HUDEP-2 (cell line): ENCODE data around the gene MINAR1.

ENCODE experiments used
- DNase-seq, 76 experiments: peaks; one replicate each; lab custom pipeline; 2025; ENCODE audit not compliant: unreplicated experiment in 76 of 76; lab: John Stamatoyannopoulos, UW

The MINAR1 gene

DNA sequence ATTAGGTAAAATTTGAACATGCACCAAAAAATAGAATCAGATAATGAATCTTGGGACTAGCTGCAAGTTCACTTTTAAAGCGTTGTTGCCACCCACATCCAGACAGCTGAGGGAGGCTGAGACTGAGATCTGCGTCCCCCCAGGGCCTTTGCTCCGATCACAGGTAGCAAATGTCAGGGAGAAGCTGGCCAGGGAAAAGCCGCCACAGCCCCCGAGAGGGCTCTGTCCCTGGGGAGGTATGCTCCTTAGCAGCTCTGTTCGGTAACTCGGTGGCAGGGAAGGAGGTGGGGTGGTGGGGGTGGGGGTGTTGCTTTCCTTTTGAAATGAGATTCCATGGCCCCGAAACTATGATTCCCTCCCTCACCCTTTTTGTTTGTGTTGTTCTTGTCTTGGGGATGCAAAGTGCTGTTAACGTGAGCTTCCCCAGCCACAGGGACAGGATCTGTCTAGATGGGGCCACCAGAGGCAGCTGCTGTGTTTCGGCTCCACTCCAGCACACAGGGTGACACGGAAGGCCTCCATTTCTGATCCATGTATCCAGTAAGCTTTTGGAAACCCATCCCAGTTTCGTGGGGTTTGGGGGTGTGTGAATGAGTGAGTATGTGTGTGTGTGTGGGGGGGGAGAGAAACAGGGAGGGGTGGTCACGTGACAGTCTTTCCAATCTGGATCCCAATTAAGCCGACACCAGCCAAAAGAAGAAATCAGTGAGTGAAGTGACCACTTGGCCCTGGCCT lies 1.1 kb upstream of the MINAR1 start:
- no peak for DNase-seq

DNA sequence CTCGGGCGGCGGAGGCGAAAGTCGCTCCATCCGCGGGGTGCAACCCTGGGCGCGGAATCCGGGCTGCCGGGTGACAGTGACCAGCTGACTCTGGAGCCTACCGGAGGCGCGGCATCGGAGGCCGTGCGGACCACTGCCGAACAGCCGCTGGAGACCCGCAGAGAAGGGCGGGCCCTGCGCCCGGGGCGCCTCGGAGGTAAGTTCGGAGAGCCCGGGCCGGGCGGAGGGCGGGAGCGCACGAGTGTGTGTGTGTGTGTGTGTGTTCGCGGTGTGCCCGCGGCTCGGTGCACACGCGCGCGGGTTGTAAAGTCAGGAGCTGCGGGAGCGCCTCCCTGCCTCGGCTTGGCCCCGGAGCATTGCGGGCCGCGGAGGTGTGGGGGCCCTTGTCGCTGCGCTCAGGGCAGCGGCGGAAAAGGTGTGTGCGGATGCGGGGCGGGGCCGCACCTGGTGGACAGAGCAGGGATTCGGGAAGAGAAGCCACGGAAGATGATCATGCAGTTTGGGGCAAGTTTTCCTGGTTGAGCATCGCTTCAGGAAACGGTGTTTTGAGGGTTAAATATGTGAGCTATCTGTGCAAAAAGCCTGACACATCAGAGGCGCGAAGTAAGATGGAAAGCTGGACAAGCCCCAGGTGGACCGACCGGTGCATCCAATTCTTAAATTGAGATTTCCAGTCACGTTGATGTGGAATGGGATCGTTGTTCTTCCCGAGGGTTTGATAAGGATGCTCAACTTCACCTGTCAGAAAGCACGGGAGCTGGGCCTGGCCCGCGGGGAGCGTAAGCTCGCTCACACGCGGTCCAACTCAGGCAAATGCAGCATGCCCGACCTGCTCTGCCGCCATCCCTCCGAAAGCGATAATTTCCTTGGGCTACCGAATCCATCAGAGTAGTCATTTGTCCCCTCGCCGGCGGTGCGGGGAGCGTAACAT lies 474 bp downstream of the MINAR1 start:
- no peak for DNase-seq

DNA sequence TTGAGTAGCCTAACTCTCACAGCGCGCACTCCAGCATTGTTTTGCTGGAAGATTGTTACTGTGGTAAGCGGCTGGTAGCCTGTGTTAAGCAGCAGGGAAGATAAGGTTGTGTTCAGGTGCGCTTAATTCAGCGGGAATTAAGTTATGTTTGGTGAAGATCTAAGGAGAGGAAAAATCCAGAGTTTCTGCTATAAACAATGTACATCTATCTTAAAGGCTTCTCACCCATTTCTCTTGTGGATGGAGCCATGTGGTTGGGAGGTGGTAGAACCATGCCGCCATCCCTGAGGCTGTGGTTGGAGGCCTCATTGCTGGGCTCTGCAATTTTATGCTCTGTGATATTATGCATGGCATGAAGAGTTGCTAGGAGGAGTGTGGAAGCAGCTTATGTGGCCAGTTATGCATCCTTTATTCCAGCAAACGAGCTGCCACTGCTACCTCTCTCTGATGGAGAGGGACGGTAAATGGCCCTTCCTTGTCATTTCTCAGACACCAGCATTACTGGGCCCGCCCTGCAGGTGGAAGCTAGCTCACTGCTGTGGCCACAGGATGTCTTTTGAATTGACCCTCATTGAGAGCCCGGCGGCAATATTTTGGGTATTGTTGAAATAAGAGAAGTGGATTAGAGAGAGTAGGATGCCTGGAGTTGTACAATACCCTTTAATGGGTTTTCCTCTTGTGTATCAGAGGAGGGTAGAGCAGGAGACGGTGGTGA lies 1.3 kb downstream of the MINAR1 start:
- no peak for DNase-seq

DNA sequence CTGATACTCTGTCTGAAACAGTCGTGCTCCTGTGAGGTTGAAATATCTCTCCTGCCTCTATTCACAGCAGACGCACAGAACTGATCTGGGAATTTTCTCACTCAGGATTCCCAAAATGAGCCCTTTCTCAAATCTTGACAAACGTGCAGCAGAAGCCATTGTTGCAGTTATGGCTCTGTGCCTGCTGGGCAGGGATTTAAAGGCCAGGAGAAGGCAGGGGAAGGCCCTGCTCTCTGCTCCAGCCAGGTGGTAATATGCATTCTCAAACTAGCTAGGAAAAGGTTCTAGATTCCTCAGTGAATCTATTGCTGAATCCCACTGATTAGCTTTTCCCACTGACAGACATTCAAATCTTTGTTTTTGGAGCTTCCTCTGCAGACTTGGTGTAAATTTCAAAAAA lies 2.2 kb downstream of the MINAR1 start:
- no peak for DNase-seq

DNA sequence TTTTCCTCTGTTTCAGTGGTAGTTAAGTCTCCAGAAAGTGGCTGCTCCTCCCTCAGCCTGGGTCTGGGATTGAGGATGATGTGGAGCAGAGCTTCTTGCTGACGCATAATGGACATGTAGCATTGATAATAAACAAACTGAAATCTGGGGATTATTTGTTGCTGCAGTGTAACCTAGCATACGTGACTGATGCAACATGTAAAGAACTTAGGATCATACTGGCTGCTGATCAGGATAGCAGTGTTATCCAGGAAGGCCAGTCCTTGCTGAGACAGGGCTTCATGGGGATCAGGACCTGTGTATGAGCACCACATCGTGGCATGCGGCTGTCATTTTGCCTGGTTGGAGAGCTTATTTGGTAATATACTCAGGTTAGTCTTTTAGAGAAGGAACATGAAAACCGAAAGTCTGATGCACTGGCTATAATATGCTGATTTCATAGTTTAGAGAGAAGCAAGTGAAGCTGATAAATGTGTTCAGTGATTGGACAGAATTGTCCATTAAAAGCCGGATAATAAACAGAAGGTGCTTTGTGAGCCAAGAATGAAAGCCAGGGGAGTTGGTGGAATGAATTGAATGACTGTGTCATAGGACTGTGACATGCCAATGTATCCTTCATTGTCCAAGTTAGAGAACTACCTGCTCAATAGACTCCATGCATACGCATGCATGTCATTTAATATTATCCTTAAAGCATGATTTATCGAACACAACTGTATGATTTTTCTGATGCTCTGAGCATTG lies 4.1 kb downstream of the MINAR1 start:
- no peak for DNase-seq

DNA sequence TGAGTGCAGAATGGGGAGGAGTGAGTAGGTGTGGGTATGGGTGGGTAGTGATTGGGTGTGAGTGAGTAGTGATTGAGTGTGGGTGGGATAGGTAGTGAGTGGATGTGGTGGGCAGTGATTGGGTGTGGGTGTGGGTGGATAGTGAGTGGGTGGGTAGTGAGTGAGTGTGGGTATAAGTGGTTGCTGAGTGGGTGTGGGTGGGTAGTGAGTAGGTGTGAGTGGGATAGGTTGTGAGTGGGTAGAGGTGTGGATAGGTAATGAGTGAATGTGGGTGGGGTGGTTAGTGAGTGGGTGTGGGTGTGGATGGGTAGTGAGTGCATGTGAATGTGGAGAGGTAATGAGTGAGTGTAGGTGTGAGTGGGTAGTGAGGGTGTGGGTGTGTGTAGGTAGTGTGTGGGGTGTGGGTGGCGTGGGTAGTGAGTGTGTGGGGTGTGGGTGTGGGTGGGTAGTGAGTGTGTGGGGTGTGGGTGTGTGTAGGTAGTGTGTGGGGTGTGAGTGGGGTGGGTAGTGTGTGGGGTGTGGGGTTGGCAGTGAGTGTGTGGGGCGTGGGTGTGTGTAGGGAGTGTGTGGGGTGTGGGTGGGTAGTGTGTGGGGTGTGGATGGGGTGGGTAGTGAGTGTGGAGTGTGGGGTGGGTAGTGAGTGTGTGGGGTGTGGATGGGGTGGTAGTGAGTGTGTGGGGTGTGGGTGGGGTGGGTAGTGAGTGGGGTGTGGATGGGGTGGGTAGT lies 5.3 kb downstream of the MINAR1 start:
- no peak for DNase-seq

DNA sequence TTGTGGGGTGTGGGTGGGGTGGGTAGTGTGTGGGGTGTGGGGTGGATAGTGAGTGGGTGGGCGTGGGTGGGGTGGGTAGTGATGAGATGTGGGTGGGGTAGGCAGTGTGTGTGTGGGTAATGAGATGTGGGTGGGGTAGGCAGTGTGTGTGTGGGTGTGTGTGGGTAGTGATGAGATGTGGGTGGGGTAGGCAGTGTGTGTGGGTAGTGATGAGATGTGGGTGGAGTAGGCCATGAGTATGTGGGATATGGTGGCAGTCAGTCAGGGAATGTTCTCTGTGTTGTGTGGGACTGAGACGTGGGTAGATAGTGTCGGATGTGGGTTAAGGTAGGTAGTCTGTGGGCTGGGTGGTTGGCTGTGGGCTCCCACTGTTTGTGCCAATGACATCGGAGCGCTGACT lies 7.1 kb downstream of the MINAR1 start:
- no peak for DNase-seq

DNA sequence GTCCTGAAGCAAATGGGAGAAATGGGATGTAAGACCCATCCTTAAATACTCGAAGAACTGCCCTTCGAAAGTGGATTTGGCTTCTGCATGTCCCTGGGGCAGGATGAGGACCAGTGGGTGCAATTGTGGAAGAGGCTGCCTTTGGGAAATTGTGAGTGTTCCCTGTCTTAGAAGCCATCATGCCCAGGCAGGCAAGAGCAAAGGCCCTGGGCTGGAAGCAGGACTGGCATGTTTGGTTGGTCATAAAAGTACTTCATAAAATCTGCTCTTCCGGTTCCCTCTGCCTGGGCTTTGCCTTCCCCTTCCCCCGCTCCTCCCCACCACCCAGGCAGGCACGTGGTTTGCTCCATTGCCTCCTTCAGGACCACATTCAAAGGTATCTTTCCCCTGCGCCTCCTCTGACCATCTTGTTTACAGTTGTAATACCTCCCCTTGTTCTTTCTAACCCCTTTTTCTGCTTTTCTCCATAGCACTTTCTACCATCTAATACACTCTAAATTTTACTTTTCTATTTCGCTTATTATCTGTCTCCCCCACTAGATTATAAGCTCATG lies 8.3 kb downstream of the MINAR1 start:
- no peak for DNase-seq

DNA sequence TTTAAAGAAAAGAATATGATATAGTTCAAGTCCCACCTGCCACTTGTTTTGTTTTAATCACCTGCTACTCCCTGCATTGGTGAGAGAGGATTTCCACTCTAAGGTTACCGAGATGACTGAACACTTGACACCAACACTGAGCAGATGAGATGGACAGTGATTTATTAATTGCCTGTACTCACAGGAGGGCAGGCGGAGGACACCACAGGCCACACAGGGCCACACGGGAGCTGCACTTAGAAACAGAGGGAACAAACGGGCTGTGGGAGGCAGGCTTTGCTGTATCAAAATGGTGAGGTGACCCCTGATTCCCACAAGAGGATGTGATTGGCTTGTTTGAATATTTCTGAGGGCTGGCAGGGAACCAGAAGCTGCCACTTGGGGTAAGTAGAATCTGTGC lies 10.8 kb downstream of the MINAR1 start:
- DNase-seq: no peak

DNA sequence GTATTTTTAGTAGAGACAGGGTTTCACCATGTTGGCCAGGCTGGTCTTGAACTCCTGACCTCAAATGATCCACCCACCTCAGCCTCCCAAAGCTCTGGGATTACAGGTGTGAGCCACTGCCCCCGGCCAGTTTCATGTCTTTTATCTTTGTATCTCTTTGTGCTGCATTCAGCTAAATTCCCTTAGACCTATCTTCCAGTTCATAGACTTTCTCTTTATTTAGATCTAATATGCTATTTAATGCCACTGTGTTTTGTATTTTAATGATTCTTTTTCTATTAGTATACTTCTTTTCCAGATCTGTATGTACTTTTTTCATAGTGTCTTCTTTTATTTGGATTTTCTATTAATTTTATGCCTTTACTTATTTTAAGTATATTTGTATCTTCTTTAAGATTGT lies 14.9 kb downstream of the MINAR1 start:
- no peak for DNase-seq

DNA sequence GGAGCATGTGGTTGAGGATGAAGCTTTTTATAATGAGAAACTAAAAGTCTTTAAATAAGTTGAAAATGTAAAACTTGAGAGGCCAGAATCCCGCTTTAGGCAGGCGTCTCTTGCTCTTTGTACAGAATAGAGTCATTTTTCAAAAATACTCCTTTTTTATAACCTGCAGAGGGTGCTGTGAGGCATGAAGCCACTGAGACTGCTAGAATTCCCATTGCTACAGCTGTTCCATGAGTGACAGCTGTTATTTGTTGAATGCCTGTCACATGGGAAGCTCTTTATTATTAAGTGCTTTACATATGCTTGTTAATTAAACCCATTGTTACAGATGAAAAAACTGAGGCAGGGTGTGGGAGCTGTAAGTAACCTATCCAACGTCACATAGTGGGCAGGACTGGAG lies 18.5 kb downstream of the MINAR1 start:
- DNase-seq: peak in 1 of 76 experiments; percentile 1

DNA sequence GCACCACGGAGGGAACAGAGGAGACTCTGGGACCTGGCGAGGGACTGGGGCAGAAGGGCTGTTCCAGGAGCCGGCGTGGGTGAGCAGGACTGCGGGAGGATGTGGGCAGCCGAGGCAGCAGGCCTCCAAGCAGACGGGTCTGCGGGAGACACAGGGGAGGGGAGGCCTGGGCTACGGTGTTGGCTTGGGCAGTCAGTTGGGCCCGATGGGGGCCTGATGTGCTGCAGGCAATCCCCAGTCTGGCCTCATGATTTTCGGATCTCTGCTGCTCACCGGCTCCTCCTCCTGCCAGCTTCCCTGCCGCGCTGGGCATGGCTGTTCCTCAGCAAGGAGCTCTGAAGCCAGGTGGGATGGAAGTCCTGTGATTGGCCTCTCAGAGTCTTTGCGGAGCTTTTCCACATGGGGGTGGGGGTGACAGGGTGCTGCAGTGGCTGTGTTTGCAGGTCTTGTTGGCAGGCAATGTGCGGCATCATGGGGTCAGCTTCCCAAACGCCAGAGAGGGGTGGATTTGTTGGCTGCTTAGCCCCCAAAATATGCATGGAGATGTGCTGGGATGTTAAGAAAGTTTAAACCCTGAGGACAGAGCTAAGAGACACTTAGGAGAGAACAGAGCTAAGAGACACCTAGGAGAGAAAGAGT lies 19.3 kb downstream of the MINAR1 start:
- no peak for DNase-seq

DNA sequence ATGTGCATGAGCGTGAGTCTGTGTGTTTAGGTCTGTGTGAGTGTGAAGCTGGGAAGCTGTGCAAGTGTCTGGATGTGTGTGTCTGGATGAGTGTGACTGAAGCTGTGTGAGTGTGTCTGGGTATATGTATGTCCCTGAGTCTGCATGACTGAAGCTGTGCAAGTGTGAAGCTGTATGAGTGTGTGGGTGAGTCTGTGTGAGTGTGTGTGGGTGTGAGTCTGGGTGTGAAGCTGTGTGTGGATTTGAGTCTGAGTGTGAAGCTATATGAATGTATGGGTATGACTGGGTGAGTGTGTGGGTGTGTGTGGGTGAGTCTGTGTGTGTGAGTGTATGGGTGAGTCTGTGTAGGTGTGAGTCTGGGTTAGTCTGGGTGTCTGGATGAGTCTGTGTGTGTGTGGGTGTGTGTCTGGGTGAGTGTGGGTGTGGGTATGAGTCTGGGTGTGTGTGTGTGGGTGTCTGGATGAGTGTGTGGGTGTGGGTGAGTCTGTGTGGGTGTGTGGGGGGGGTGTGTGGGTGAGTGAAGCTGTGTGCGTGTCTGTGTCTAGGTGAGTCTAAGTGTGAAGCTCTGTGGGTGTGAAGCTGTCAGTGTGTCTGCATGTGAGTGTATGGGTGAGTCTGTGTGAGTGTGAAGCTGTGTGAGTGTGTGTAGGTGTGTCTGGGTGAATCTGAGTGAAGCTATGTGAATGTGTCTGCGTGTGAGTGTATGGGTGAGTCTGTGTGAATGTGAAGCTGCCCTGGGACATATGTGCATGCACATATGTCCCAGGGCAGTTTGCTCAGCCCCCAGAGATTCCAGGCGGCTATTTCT lies 20.3 kb downstream of the MINAR1 start:
- no peak for DNase-seq

DNA sequence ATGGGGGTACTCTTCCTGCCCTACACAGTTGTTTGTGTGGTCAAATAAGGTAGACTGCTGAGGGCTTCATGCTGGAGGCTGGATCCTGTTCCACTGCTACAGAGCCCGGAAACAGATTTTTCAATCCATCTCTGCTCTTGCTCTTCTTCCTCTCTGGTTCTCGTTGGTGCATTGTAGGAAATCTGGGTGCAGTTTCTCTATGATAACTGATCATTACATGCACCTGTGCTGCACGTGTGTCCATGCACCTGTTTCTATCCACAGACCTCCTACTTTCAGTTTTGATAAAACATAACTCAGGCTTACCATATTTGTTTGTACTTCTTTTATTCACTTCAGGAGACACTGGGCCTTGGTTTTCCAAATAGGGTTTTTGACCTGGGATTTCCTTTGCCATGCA lies 21.3 kb downstream of the MINAR1 start:
- DNase-seq: no peak

DNA sequence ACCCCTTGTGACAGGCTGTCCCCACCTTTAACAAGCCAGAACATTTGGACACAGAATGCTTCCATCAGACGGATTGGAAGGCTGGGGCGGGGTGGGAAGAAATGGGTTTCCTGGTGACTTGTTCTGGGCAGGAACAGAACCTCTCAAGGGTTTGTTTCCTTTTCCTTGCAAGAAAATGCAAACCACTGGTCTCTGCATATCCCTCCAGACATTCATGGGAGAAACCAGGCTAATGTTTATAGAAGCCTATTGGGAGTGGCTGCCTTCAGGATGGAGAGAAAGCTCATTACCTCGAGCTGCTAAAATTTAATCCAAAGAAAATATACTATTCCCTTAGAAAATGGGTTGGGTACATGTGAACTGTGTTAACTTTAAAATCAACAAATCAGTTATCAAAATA lies 21.9 kb downstream of the MINAR1 start:
- DNase-seq: no peak

DNA sequence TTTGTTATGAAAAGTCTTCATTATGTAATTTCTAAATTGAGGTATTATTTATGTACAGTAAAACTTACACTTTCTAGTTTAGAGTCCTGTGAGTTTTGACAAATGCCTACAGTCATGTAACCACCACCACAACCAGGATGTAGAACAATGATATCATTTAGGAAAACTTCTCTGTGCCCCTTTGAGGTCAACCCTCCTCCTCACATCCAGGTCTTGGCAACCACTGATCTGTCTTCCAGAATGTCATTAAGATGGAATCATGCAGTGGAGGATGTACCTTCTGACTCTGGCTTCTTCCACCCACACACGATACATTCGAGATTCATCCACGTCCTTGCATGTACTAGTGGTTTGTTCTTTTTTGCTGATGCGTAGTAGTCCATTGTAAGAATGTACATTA lies 23.2 kb downstream of the MINAR1 start:
- no peak for DNase-seq

DNA sequence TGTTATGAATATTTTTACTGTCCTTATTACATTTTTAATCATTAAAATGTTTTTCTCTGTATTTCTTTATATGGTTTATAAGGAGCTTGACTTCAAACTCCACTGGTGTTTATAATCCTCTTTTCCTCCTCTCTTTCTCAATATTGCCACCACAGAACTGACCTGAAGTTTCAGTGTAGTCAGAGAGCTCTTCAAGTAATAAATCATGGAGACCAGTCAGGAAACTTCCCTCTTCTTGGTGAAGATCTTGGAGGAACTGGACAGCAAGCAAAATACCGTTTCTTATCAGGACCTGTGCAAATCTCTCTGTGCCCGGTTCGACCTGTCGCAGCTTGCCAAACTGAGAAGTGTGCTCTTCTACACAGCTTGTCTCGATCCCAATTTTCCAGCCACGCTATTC lies 23.8 kb downstream of the MINAR1 start:
- DNase-seq: no peak

DNA sequence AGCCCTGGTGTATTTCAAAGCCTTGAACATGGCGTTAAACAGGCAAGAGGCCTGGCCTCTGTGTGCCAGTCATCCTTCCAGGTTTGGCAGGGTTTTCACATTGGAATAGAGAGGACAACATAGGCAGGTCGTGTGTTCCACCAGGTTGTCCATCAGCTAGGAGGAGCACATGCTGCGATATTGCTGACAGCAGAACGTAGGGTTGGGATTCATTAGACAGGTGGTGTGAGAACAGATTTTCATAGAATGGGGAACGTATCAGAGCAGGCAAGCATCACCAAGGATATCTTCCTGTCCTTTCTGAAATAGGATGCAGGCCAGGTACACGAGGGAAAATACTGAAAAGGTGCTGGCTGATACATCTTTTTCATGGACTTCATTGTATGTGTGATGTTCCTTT lies 26.4 kb downstream of the MINAR1 start:
- no peak for DNase-seq

DNA sequence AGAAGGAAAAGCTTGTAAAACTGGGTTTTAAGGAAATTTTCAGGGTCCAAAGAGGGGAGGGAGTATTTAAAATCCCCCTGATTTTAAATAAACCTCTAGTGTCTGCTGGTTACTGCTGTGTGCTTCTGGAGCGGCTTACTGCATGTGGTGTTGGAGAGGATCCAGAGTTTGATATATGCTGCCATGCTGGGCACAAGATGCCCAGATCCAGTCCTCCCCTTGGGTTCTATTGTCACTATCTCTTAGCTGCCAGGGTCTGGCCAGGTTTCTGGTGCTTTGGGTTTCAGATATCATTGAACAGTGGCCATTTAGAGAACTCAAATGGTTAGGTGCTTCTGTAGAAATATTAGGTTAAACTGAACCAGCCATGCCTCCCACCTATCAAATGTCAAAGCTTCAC lies 27.5 kb downstream of the MINAR1 start:
- DNase-seq: no peak
